ENCODE results near the gene GLDN.

Gene GLDN

GRCh38 chr15:51356983-51357382 is 15.5 kb downstream of the GLDN start:
- no peak for TF ChIP-seq CTCF (IDR thresholded peaks at IDR 0.05; ENCODE audit: low read depth, low read length)
- H3K4me3 ChIP-seq (ENCODE audit: low read depth, low read length) = peak overlapping the region; percentile 26; the same call in 1 of the 2 replicates

DNA sequence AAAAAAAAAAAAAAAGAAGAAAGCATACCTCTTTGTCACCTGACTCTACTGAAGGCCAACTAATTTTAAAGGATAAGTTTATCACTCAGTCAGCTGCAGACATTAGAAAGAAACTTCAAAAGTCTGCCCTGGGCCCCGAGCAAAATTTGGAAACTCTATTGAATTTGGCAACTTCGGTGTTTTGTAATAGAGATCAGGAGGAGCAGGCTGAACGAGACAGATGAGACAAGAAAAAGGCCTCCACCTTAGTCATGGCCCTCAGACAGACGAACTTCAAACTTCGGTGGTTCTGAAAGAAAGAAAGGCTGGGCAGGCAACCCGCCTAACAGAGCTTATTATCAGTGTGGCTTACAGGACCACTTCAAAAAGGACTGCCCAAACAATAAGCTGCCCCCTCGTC is 18.5 kb downstream of the GLDN start:
- TF ChIP-seq CTCF (IDR thresholded peaks at IDR 0.05; ENCODE audit: low read depth, low read length) = no peak
- H3K4me3 ChIP-seq (ENCODE audit: low read depth, low read length) = no peak overlapping the region

- H3K4me3 ChIP-seq (ENCODE audit: low read depth, low read length) = no peak overlapping the region
- TF ChIP-seq CTCF (IDR thresholded peaks at IDR 0.05; ENCODE audit: low read depth, low read length) = no peak
Observed at GRCh38 chr15:51363383-51363782, 21.9 kb downstream of the GLDN start.

DNA sequence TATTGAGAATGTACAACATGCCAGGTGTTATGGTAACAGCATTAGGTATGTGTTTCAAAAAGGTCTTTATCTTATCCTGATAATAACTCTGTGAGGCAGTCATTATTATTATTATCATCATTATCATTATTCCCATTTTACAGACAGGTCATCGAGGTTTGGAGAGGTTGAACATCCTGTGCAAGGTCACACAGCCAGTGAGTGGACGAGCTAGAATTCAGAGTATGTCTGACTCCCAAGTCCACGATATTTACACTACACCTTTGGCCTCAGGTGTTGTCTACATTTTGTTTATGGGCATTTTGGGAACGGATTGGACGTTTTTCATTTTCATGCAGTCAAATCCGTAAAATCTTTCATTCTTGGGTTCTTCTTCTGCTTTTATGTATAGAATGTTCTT is 24.0 kb downstream of the GLDN start:
- TF ChIP-seq CTCF (IDR thresholded peaks at IDR 0.05; ENCODE audit: low read depth, low read length) = no peak

DNA sequence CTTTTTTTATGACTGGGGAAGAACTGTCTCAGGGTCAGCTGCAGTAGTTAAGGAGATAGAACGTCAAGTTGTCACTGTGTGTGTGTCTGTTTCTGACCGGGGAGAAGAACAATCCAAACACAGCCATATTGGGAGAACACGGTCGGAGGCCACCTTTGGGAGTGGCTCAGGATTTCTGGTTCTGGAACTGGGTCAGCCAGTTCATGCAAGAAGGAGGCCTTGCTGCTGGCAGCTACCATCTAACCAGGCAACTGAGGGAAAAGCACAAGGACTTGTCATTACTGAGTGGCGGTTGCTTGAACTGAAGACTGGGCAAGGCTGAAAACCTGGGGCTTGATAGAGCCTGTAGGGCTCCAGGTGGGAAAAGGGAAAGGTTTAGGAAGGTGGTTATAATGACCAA is 24.6 kb downstream of the GLDN start:
- H3K4me3 ChIP-seq (ENCODE audit: low read depth, low read length) = no peak overlapping the region
- TF ChIP-seq CTCF (IDR thresholded peaks at IDR 0.05; ENCODE audit: low read depth, low read length) = no peak

More for the DNA sequence above, 24.0 kb downstream of the GLDN start:
- no peak overlapping the region for H3K4me3 ChIP-seq (ENCODE audit: low read depth, low read length)

GRCh38 chr15:51366920-51367319 is 25.5 kb downstream of the GLDN start:
- no peak for TF ChIP-seq CTCF (IDR thresholded peaks at IDR 0.05; ENCODE audit: low read depth, low read length)
- no peak overlapping the region for H3K4me3 ChIP-seq (ENCODE audit: low read depth, low read length)

- no peak for TF ChIP-seq CTCF (IDR thresholded peaks at IDR 0.05; ENCODE audit: low read depth, low read length)
- H3K4me3 ChIP-seq (ENCODE audit: low read depth, low read length) = no peak overlapping the region
Observed at GRCh38 chr15:51367322-51367976, 26.0 kb downstream of the GLDN start.
